ENCODE data around the gene ATG4B. TPM values are rescaled to one million over a fixed set of nuclear protein-coding genes. Genes with fewer than 3 reads are reported as not detected.

ATG4B gene
- total RNA-seq, 2 donors from 2014 or later = 126 to 166 TPM

GRCh38 chr2:241680827-241681599 is 43.5 kb downstream of the ATG4B start:
- H3K27me3 Mint-ChIP-seq (ENCODE audit: insufficient read depth) = no peaks in the 10 kb centered on the region
- no peak for DNase-seq
- H3K4me3 Mint-ChIP-seq = no peak overlapping the region
- TF ChIP-seq CTCF (conservative IDR thresholded peaks at IDR 0.05) = no peak
- no peaks in the 10 kb centered on the region for H3K9me3 Mint-ChIP-seq
- no peak overlapping the region for H3K4me3 ChIP-seq (ENCODE audit: low read length)
- H3K4me1 Mint-ChIP-seq = no peaks in the 10 kb centered on the region
- H3K9ac ChIP-seq (ENCODE audit: extremely low read depth, low read length, poor library complexity, severe bottlenecking) = no peak overlapping the region
- peaks cover 74% of the 10 kb centered on the region for H3K36me3 Mint-ChIP-seq (ENCODE audit: low read depth)
- 95 to 98% methylated on average over 10 to 14 of the region's 14 CpGs for WGBS, 2 experiments (ENCODE audit: insufficient coverage in 1 of 2, insufficient read length in 1 of 2)
- H3K9me3 ChIP-seq (ENCODE audit: control insufficient read depth, low read length) = no peaks in the 10 kb centered on the region
- no peaks in the 10 kb centered on the region for H3K4me1 ChIP-seq (ENCODE audit: control insufficient read depth, insufficient read depth, low read length)
- H3K27ac ChIP-seq (ENCODE audit: low read depth, low read length) = no peak overlapping the region
- H3K27ac Mint-ChIP-seq = no peak overlapping the region
- no peaks in the 10 kb centered on the region for H3K27me3 ChIP-seq (ENCODE audit: control insufficient read depth, insufficient read depth, low read length, poor library complexity, severe bottlenecking)
- H3K36me3 ChIP-seq (ENCODE audit: control insufficient read depth, insufficient read depth, low read length) = peaks cover 72% of the 10 kb centered on the region

DNA sequence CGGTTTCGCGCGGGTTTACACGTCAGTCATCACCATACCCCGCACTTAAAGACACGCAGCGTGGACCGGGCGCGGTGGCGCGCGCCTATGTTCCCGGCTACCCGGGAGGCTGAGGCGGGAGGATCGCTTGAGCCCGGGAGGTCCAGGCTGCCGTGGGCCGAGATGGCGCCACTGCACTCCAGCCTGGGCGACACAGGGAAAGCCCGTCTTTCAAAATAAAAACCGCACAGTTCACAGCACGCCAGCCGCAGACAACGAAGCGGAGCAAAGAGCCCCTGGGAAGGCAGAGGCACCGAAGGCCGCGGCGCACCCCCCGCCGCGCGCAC is 48.8 kb downstream of the ATG4B start:
- Histone ChIP-seq H3K9me3 (ENCODE audit: control insufficient read depth, low read length) (no peaks in the 10 kb centered on the region), H3K9ac (ENCODE audit: extremely low read depth, low read length, poor library complexity, severe bottlenecking) (peak overlapping the region; percentile 90), H3K27me3 (ENCODE audit: control insufficient read depth, insufficient read depth, low read length, poor library complexity, severe bottlenecking) (no peaks in the 10 kb centered on the region), H3K36me3 (ENCODE audit: control insufficient read depth, insufficient read depth, low read length) (peaks cover 47% of the 10 kb centered on the region), H3K4me1 (ENCODE audit: control insufficient read depth, insufficient read depth, low read length) (peaks cover 6% of the 10 kb centered on the region), H3K4me3 (ENCODE audit: low read length) (peak overlapping the region; percentile 93), H3K27ac (ENCODE audit: low read depth, low read length) (no peak overlapping the region)
- H3K27ac Mint-ChIP-seq = peak overlapping the region; percentile 92
- no peak for DNase-seq
- H3K4me1 Mint-ChIP-seq = no peaks in the 10 kb centered on the region
- TF ChIP-seq CTCF (conservative IDR thresholded peaks at IDR 0.05) = no peak
- H3K4me3 Mint-ChIP-seq = peak overlapping the region; percentile 87
- H3K36me3 Mint-ChIP-seq (ENCODE audit: low read depth) = peaks cover 36% of the 10 kb centered on the region
- H3K9me3 Mint-ChIP-seq = no peaks in the 10 kb centered on the region
- H3K27me3 Mint-ChIP-seq (ENCODE audit: insufficient read depth) = no peaks in the 10 kb centered on the region
- 0 to 3% methylated on average over 8 to 37 of the region's 37 CpGs for WGBS, 2 experiments (ENCODE audit: insufficient coverage in 1 of 2, insufficient read length in 1 of 2)

DNA sequence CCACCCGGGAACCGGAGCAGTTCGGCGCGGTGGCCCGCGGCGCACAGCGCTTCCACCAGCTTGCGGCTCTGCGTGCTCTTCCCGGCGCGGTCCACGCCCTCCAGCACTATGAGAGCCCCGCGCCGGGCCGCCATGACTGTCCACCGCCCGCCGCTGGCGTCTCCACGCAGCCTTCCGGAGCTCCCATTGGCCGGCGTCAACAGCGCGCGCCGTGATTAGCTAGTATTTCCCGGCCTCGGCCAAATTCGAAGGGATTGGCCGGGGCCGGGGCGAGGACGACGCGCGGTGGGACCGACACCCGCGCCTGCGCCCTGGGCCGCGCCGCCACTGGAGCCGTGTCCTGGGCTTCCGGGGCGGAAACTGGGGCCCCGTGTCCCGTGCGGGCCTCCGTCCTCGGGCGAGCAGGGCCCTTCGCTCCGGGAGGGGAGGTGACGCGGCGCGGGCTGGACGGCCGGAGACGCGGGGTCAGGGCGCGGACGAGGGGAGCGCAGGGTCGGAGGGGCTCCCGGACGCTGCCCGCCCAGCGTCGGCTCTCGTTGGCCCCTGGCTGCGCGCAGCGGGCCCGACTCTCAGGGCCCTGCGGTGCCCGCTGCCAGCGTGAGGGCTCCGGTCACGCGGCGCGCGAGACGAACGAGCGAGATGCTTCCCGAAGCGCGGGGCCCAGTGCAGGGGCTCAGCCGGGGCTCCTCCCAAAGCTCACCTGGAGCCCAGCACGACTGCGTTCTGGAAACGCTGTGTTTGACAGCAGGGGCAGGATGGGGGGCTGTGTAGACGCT is 49.3 kb downstream of the ATG4B start, which contains the start of gene DTYMK:
Gene DTYMK, minus strand, starts transcription at position 166 of the 776 bp plus-strand sequence. Its CDS starts 32 bp downstream, at position 134.
- peak within 1 kb of the TSS; percentile 90 for H3K9ac ChIP-seq (ENCODE audit: extremely low read depth, low read length, poor library complexity, severe bottlenecking)
- H3K27ac ChIP-seq (ENCODE audit: low read depth, low read length) = peak within 1 kb of the TSS; percentile 78
- H3K9me3 ChIP-seq (ENCODE audit: control insufficient read depth, low read length) = no peaks in the 10 kb centered on the region
- no peaks in the 10 kb centered on the region for H3K4me1 Mint-ChIP-seq
- H3K4me3 Mint-ChIP-seq = peak within 1 kb of the TSS; percentile 87
- no peaks in the 10 kb centered on the region for H3K9me3 Mint-ChIP-seq
- no peak for TF ChIP-seq CTCF (conservative IDR thresholded peaks at IDR 0.05)
- peak within 1 kb of the TSS; percentile 93 for H3K4me3 ChIP-seq (ENCODE audit: low read length)
- peaks cover 30% of the 10 kb centered on the region for H3K36me3 Mint-ChIP-seq (ENCODE audit: low read depth)
- H3K27ac Mint-ChIP-seq = peak within 1 kb of the TSS; percentile 95
- no peaks in the 10 kb centered on the region for H3K27me3 ChIP-seq (ENCODE audit: control insufficient read depth, insufficient read depth, low read length, poor library complexity, severe bottlenecking)
- H3K36me3 ChIP-seq (ENCODE audit: control insufficient read depth, insufficient read depth, low read length) = peaks cover 47% of the 10 kb centered on the region
- H3K4me1 ChIP-seq (ENCODE audit: control insufficient read depth, insufficient read depth, low read length) = peaks cover 6% of the 10 kb centered on the region
- WGBS, 2 experiments (ENCODE audit: insufficient coverage in 1 of 2, insufficient read length in 1 of 2) = 0% methylated on average over 38 to 102 of the region's 102 CpGs
- DNase-seq = peak; percentile 98
- H3K27me3 Mint-ChIP-seq (ENCODE audit: insufficient read depth) = no peaks in the 10 kb centered on the region
